ENCODE measurements around the gene INTS3. TPM values are rescaled to one million over a fixed set of nuclear protein-coding genes. Genes with fewer than 3 reads are reported as not detected.
"Not testable (repeated sequence)": the region's sequence is repeated elsewhere in the genome, so short reads cannot be mapped to it uniquely, and the experiment has no call there.

The INTS3 gene
- total RNA-seq, 6 experiments from 2014 or later, result 33.6 to 43.8 (median 36.4) TPM

DNA sequence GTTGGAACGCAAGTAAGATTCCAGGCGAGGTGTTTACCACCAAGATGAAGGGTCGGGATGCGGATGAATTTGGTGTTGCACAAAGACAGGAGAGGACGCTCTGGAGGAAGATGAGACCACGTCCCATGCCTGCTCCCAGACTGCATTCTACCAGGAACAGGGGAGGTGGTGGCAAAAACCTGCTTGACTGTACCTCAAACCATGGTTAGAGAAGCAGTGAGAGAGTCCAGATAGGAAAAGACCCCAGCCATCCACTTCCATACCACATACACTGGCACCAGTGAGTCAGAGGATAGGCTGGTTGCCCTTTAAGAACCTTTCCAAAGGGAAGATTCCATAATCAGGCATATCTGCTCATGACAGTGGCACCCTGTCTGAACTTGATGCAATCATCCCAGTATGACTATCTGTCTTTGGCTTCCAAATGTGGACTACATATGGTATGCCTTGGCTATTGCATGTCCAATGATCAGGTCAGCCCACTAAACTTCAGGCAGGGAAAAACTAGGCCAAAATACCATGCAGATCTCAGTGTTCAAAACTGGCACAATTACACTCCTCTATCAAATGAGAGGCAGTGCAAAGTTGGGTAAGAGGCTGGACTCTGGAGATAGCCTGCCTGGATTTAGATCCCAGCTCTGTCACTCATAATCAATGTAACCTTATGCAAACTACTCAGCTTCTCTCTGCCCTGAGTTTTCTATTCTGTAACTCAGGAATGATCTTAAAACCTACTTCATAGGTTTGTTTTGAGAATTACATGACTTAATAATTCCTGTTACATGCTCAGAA, 28.7 kb upstream of the INTS3 start:
- TF ChIP-seq, protein P1, sequence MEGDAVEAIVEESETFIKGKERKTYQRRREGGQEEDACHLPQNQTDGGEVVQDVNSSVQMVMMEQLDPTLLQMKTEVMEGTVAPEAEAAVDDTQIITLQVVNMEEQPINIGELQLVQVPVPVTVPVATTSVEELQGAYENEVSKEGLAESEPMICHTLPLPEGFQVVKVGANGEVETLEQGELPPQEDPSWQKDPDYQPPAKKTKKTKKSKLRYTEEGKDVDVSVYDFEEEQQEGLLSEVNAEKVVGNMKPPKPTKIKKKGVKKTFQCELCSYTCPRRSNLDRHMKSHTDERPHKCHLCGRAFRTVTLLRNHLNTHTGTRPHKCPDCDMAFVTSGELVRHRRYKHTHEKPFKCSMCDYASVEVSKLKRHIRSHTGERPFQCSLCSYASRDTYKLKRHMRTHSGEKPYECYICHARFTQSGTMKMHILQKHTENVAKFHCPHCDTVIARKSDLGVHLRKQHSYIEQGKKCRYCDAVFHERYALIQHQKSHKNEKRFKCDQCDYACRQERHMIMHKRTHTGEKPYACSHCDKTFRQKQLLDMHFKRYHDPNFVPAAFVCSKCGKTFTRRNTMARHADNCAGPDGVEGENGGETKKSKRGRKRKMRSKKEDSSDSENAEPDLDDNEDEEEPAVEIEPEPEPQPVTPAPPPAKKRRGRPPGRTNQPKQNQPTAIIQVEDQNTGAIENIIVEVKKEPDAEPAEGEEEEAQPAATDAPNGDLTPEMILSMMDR (IDR thresholded peaks at IDR 0.05), result no peak
- H3K36me3 Mint-ChIP-seq (ENCODE audit: low read depth), result no peaks in the 10 kb centered on the region
- no peak overlapping the region for H3K4me3 Mint-ChIP-seq
- H3K9me3 Mint-ChIP-seq, result no peaks in the 10 kb centered on the region
- DNase-seq, result peak; percentile 50
- H3K4me1 Mint-ChIP-seq (ENCODE audit: low read depth), result peaks cover 8% of the 10 kb centered on the region
- peaks cover 2% of the 10 kb centered on the region; the same call in 1 of the 2 replicates for H3K27me3 Mint-ChIP-seq (ENCODE audit: insufficient read depth)
- no peak overlapping the region for H3K27ac Mint-ChIP-seq

DNA sequence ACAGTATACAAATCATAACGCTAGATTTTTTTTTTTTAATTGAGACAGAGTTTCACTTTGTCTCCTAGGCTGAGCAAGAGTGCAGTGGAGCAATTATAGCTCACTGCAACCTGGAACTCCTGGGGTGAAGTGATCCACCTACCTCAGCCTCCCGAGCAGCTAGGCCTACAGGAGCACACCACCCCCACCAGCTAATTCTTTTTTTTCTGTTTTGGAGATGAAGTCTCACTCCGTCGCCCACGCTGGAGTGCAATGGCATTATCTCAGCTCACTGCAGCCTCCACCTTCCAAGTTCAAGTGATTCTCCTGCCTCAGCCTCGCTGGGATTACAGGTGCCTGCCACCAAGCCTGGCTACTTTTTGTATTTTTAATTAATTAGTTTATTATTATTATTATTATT, 28.1 kb upstream of the INTS3 start:
- H3K4me3 Mint-ChIP-seq, result no peak overlapping the region
- H3K9me3 Mint-ChIP-seq, result no peaks in the 10 kb centered on the region
- no peak overlapping the region for H3K27ac Mint-ChIP-seq
- H3K4me1 Mint-ChIP-seq (ENCODE audit: low read depth), result peaks cover 8% of the 10 kb centered on the region
- H3K36me3 Mint-ChIP-seq (ENCODE audit: low read depth), result no peaks in the 10 kb centered on the region
- TF ChIP-seq, protein P1 (IDR thresholded peaks at IDR 0.05), result no peak
- peaks cover 2% of the 10 kb centered on the region; the same call in 1 of the 2 replicates for H3K27me3 Mint-ChIP-seq (ENCODE audit: insufficient read depth)
- DNase-seq, result no peak

DNA sequence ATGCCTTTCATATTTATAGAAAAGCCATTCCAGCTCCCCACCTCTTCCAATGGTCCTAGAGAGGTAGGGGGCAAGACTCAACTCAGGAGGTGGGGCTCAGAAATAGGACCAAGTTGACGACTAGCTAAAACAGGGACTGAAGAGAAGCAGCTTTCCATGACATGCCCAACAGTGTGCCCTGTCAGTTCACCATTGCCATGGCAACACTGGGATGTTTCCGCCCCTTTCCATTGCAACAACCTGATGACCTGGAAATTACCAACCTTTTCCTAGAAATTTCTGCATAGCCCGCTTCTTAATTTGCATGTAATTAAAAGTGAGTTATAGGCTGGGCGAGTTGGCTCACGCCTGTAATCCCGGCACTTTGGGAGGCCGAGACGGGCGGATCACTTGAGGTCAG, 22.4 kb upstream of the INTS3 start:
- H3K9me3 Mint-ChIP-seq, result no peaks in the 10 kb centered on the region
- TF ChIP-seq, protein P1 (IDR thresholded peaks at IDR 0.05), result no peak
- no peak for DNase-seq
- H3K4me3 Mint-ChIP-seq, result no peak overlapping the region
- 0 out of 2 replicates have a peak, but pooled peaks cover 6% of the 10 kb centered on the region for H3K4me1 Mint-ChIP-seq (ENCODE audit: low read depth)
- no peaks in the 10 kb centered on the region for H3K27me3 Mint-ChIP-seq (ENCODE audit: insufficient read depth)
- H3K27ac Mint-ChIP-seq, result no peak overlapping the region
- H3K36me3 Mint-ChIP-seq (ENCODE audit: low read depth), result no peaks in the 10 kb centered on the region

DNA sequence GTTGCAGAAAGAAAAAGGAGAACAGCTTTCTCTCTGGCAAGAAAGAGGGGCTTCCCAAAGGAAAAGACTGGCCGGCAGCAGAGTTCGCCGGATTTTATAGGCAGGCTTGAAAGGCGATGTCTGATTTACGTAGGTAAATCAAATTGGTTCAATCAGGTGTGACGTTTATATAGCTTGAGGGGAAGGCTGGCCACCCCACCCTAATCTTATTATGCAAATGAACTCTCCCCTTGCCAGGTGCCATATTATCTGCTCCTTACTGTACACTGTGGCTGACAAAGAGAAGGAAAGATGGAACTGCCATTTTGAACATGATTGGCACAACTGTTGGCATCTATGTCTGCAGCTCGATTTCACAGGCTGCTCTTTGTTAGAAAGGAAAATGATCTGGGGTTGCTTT, 16.8 kb upstream of the INTS3 start:
- no peaks in the 10 kb centered on the region for H3K9me3 Mint-ChIP-seq
- no peak for DNase-seq
- TF ChIP-seq, protein P1 (IDR thresholded peaks at IDR 0.05), result no peak
- H3K27me3 Mint-ChIP-seq (ENCODE audit: insufficient read depth), result peaks cover 2% of the 10 kb centered on the region; the same call in 1 of the 2 replicates
- H3K27ac Mint-ChIP-seq, result no peak overlapping the region
- H3K4me3 Mint-ChIP-seq, result no peak overlapping the region
- no peaks in the 10 kb centered on the region for H3K36me3 Mint-ChIP-seq (ENCODE audit: low read depth)
- 0 out of 2 replicates have a peak, but pooled peaks cover 6% of the 10 kb centered on the region for H3K4me1 Mint-ChIP-seq (ENCODE audit: low read depth)

DNA sequence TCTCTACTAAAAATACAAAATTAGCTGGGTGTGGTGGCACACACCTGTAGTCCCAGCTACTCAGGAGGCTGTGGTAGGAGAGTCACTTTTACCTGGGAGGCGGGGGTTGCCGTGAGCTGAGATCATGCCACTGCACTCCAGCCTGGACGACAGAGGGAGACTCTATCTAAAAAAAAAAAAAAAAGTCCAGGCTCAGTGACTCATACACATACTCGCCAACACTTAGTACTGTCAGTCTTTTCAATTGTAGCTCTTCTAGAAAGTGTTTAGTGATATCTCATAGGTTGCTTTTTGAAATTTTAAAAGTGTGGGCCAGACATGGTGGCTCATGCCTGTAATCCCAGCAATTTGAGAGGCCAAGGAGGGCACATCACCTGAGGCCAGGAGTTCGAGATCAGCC, 11.6 kb upstream of the INTS3 start:
- H3K27me3 Mint-ChIP-seq (ENCODE audit: insufficient read depth); H3K4me1 Mint-ChIP-seq (ENCODE audit: low read depth); H3K36me3 Mint-ChIP-seq (ENCODE audit: low read depth); H3K9me3 Mint-ChIP-seq; H3K4me3 Mint-ChIP-seq; H3K27ac Mint-ChIP-seq; DNase-seq: not testable (repeated sequence)

DNA sequence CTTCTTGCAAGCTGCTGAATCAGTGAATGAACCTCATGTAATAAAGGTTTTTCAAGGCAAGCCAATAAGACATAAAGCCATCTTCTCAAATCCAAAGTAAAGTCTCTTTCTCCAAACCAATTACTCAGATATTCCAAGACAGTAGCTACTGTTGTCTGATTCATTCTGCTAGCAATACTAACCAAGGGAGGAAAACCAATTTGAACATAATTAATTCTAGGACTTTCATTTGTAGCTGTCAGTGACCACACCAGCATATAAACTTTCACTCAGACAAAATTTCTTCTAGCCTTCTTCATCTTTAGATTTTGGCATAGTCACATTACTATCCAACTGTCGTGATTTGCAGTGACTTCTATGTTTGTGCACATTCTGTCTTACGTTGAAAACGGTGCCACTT, 10.5 kb upstream of the INTS3 start:
- Mint-ChIP-seq H3K27me3 (ENCODE audit: insufficient read depth) (peaks cover 6% of the 10 kb centered on the region), H3K36me3 (ENCODE audit: low read depth) (no peaks in the 10 kb centered on the region), H3K4me1 (ENCODE audit: low read depth) (no peaks in the 10 kb centered on the region), H3K4me3 (no peak overlapping the region), H3K27ac (no peak overlapping the region), H3K9me3 (no peaks in the 10 kb centered on the region)
- TF ChIP-seq, protein P1 (IDR thresholded peaks at IDR 0.05), result no peak
- no peak for DNase-seq

Data from HFFc6 (cell line).